VCaP (cell line): ENCODE results near the gene SLC35A1.
A peak's percentile ranks its signal among the peaks of the same experiment; 100 is the strongest.
"Not testable (repeated sequence)": the region's sequence is repeated elsewhere in the genome, so short reads cannot be mapped to it uniquely, and the experiment has no call there.

ENCODE experiments used
- H3K27ac ChIP-seq: fragments of 450-650 bp; 2 replicates; pipeline ENCODE4 v1.5.1; 2017
- CTCF ChIP-seq: fragments of 450-650 bp; conservative IDR thresholded peaks from 2 replicates; pipeline ENCODE4 v1.5.1; 2017; ENCODE audit warnings: mild to moderate bottlenecking, moderate library complexity

Gene SLC35A1

GRCh38 chr6:87465051-87465450 lies 7.7 kb upstream of the SLC35A1 start:
- H3K27ac ChIP-seq: no peak overlapping the region
- TF ChIP-seq CTCF: no peak

GRCh38 chr6:87473419-87473903 lies 687 bp downstream of the SLC35A1 start:
- peak overlapping the region; percentile 79 for H3K27ac ChIP-seq

GRCh38 chr6:87481931-87482330 lies 9.2 kb downstream of the SLC35A1 start:
- TF ChIP-seq CTCF: no peak
- no peak overlapping the region for H3K27ac ChIP-seq

More at GRCh38 chr6:87473419-87473903, 687 bp downstream of the SLC35A1 start:
- TF ChIP-seq CTCF: no peak

- no peak for TF ChIP-seq CTCF
Observed at GRCh38 chr6:87482366-87482765, 9.6 kb downstream of the SLC35A1 start.

GRCh38 chr6:87483929-87484328 lies 11.2 kb downstream of the SLC35A1 start:
- H3K27ac ChIP-seq: no peak overlapping the region
- TF ChIP-seq CTCF: 0 out of 2 replicates have a peak, but pooled peaks have one; percentile 8

More at GRCh38 chr6:87482366-87482765, 9.6 kb downstream of the SLC35A1 start:
- H3K27ac ChIP-seq: no peak overlapping the region

GRCh38 chr6:87484491-87484890 lies 11.7 kb downstream of the SLC35A1 start:
- no peak for TF ChIP-seq CTCF
- no peak overlapping the region for H3K27ac ChIP-seq

- TF ChIP-seq CTCF: no peak
- no peak overlapping the region for H3K27ac ChIP-seq
Observed at GRCh38 chr6:87487555-87487954, 14.8 kb downstream of the SLC35A1 start.

- H3K27ac ChIP-seq: not testable (repeated sequence)
Observed at GRCh38 chr6:87489326-87489725, 16.6 kb downstream of the SLC35A1 start.
